ENCODE results near the gene CISD3. TPM values are rescaled to one million over a fixed set of nuclear protein-coding genes. Genes with fewer than 3 reads are reported as not detected.

Gene CISD3
- total and polyA plus RNA-seq, 2 of the 8 experiments (the other 6 are each of a cell fraction or from before 2014, with no cell fraction given): 9.4 to 11.1 TPM

DNA sequence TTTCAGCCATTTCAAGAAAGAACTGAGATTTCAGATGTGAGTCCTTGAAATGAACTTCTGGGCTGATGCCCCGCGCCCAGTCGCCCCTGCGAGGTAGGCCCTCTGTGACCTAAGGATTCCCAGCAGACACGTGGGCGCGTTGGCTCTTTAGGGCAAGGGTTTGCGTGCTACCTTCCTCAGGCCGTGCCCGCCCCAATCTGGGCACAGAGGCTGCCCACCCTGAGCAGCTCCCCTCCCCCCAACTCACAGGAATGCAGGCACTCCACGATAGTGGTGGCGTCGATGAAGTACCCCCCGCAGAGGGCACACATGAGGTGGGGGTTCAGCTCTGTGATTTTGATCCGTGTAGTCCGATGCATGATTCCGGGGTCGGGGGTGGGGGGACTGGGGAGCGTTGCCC lies 9.9 kb downstream of the CISD3 start:
- peaks cover 38 to 57% of the 10 kb centered on the region in 2 experiments for H4K20me1 ChIP-seq (replicated peaks in 1 of 2; ENCODE audit: control insufficient read depth in 1 of 2, insufficient read depth in 2 of 2, low read length in 2 of 2)
- H3K23me2 ChIP-seq (ENCODE audit: low read depth, low read length): no peaks in the 10 kb centered on the region
- H2BK15ac ChIP-seq (ENCODE audit: low read length): no peak overlapping the region
- no peak overlapping the region for H3K4me2 ChIP-seq (ENCODE audit: insufficient read depth in 1 of 2, low read depth in 2 of 2, low read length in 2 of 2)
- peak overlapping the region; percentile 24; the same call in 1 of the 2 replicates for H2BK5ac ChIP-seq (ENCODE audit: low read depth, low read length)
- no peak overlapping the region for H4K5ac ChIP-seq (ENCODE audit: insufficient read length, low read depth, low read length)
- no peak overlapping the region for H3K14ac ChIP-seq (ENCODE audit: insufficient read length)
- POLR2A ChIA-PET (ENCODE audit: partially characterized antibody): interaction anchor here (0.6 to 1.4 kb wide), 2 partner anchors 40 to 63 kb away, joined by 3 to 4 read pairs; no protein-coding TSS in a partner anchor
- no peaks in the 10 kb centered on the region for H3K9me3 ChIP-seq (ENCODE audit: insufficient read depth in 2 of 2, low read depth in 1 of 2, low read length in 1 of 2)
- no peak overlapping the region for H2AK5ac ChIP-seq (ENCODE audit: low read depth, low read length)
- H4K8ac ChIP-seq (ENCODE audit: extremely low read depth, insufficient read depth, low read length): no peak overlapping the region
- H3K23ac ChIP-seq (ENCODE audit: insufficient read length): no peak overlapping the region
- no peak overlapping the region for H2BK120ac ChIP-seq (replicated peaks; ENCODE audit: low read depth, low read length)
- H2BK12ac ChIP-seq (ENCODE audit: low read depth, low read length): 0 out of 2 replicates have a peak overlapping the region, but pooled peaks have one; percentile 50
- H2BK20ac ChIP-seq (ENCODE audit: low read length): no peak overlapping the region
- H3K36me3 ChIP-seq (ENCODE audit: control insufficient read depth in 2 of 4, insufficient read depth in 4 of 4, low read length in 3 of 4): peaks cover 2 to 30% (median 17%) of the 10 kb centered on the region in 4 experiments; a peak in 7 of 8 replicates
- no peak overlapping the region for H3K9ac ChIP-seq (replicated peaks in 1 of 4; ENCODE audit: extremely low read depth in 1 of 4, low read depth in 3 of 4, low read length in 3 of 4)
- DNase-seq (ENCODE audit: low read depth in 1 of 2, low spot score in 2 of 2) (no peak), FAIRE-seq (no peak)
- peaks cover 0 to 24% (median 12%) of the 10 kb centered on the region in 4 experiments; a peak in 6 of 7 replicates for H3K4me1 ChIP-seq (replicated peaks in 1 of 4; ENCODE audit: control insufficient read depth in 3 of 4, insufficient read depth in 4 of 4, low read length in 3 of 4)
- H3K79me2 ChIP-seq (ENCODE audit: control insufficient read depth in 1 of 2, insufficient read depth in 2 of 2, low read length in 2 of 2): peaks cover 24 to 60% of the 10 kb centered on the region in 2 experiments
- no peak overlapping the region for H2AFZ ChIP-seq (ENCODE audit: low read length)
- H3K27ac ChIP-seq (ENCODE audit: low read depth, low read length): no peak overlapping the region
- no peak overlapping the region for H3K56ac ChIP-seq (replicated peaks; ENCODE audit: insufficient read length, low read depth, low read length)
- H3K27me3 ChIP-seq (replicated peaks in 1 of 4; ENCODE audit: control insufficient read depth in 3 of 4, extremely low read depth in 1 of 4, insufficient read depth in 3 of 4, low read length in 3 of 4): no peaks in the 10 kb centered on the region
- H3K4me3 ChIP-seq (ENCODE audit: extremely low read depth in 1 of 4, insufficient read depth in 2 of 4, low read depth in 3 of 4, low read length in 4 of 4): no peak overlapping the region
- H3K4ac ChIP-seq (replicated peaks; ENCODE audit: insufficient read length, low read depth, low read length): no peak overlapping the region
- no peak overlapping the region for H4K91ac ChIP-seq (replicated peaks; ENCODE audit: insufficient read length, low read length)
- CTCF ChIA-PET (ENCODE audit: partially characterized antibody): interaction anchor here (1.0 kb wide), 2 partner anchors 13 to 33 kb away, joined by 3 to 4 read pairs; no protein-coding TSS in a partner anchor
- no peak overlapping the region for H3K18ac ChIP-seq (ENCODE audit: extremely low read depth, low read length)
- H3K79me1 ChIP-seq (ENCODE audit: low read depth, low read length): peaks cover 26% of the 10 kb centered on the region
- 95% methylated on average over 14 of the region's 19 CpGs; no CpG with 5 or more reads in 1 of the 2 experiments for WGBS, 2 experiments (ENCODE audit: extremely low coverage in 1 of 2, insufficient coverage in 1 of 2, insufficient read length in 1 of 2, insufficient replicate concordance in 2 of 2, low coverage in 1 of 2, low lambda C conversion rate in 2 of 2, missing lambda C conversion rate in 1 of 2)
- TF ChIP-seq BRCA1 (IDR thresholded peaks at IDR 0.05; ENCODE audit: low read depth, low read length) (no peak), CBX5 (IDR thresholded peaks at IDR 0.05; ENCODE audit: low read depth, low read length) (no peak), CTBP2 (IDR thresholded peaks at IDR 0.05; ENCODE audit: borderline replicate concordance, insufficient read depth, insufficient read length, low read length) (no peak), POLR2AphosphoS5 (IDR thresholded peaks at IDR 0.05; ENCODE audit: low read depth, low read length) (no peak), TCF12 (IDR thresholded peaks at IDR 0.05; ENCODE audit: low read depth, low read length) (no peak), ASH2L (IDR thresholded peaks at IDR 0.05; ENCODE audit: low read length) (no peak), ZNF274 (IDR thresholded peaks at IDR 0.05; ENCODE audit: borderline replicate concordance, extremely low read depth, low read length) (no peak), CHD1 (IDR thresholded peaks at IDR 0.05; ENCODE audit: low read depth, low read length) (no peak), JUN (IDR thresholded peaks at IDR 0.05; ENCODE audit: low read depth, low read length) (no peak), EP300 (IDR thresholded peaks at IDR 0.05; ENCODE audit: borderline replicate concordance in 1 of 2, low read depth in 2 of 2, low read length in 2 of 2) (no peak), TEAD4 (IDR thresholded peaks at IDR 0.05; ENCODE audit: low read depth, low read length) (no peak), POU5F1 (IDR thresholded peaks at IDR 0.05; ENCODE audit: low read depth, low read length) (no peak)
- TF ChIP-seq, protein P1, sequence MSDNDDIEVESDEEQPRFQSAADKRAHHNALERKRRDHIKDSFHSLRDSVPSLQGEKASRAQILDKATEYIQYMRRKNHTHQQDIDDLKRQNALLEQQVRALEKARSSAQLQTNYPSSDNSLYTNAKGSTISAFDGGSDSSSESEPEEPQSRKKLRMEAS (IDR thresholded peaks at IDR 0.05): no peak

Data from H1 (cell line).